GM12878 (cell line): Measurements from ENCODE around the gene GSTO1. TPM values are rescaled to one million over a fixed set of nuclear protein-coding genes. Genes with fewer than 3 reads are reported as not detected.

ENCODE experiments used
- CHD1 ChIP-seq: IDR thresholded peaks from 2 replicates; pipeline ENCODE4 v1.6.1; 2012; ENCODE audit warnings: low read depth, low read length, improper control_type of control experiment
- CHD4 ChIP-seq: fragments of 200-600 bp; sonication (generic); IDR thresholded peaks from 2 replicates; pipeline ENCODE4 v1.6.1; 2016; ENCODE audit warnings: mild to moderate bottlenecking
- CTCF ChIP-seq, 3 experiments: IDR thresholded peaks in 2 of 3; conservative IDR thresholded peaks in 1 of 3; 2 replicates each; pipeline ENCODE4 v1.5.1; 2011; ENCODE audit warnings: low read depth in 3 of 3, low read length in 3 of 3, mild to moderate bottlenecking in 3 of 3, control low read depth in 2 of 3, moderate library complexity in 2 of 3, inconsistent platforms in 1 of 3, mixed read lengths in 1 of 3; ENCODE audit not compliant: control insufficient read depth in 2 of 3, insufficient read depth in 1 of 3; ENCODE audit errors: extremely low read depth in 1 of 3
- DPF2 ChIP-seq: fragments of 450-650 bp; IDR thresholded peaks from 2 replicates; pipeline ENCODE4 v1.6.1; 2017; ENCODE audit warnings: mild to moderate bottlenecking
- ETV6 ChIP-seq, 2 experiments: fragments of 450-650 bp in 1 of 2; IDR thresholded peaks in 1 of 2; conservative IDR thresholded peaks in 1 of 2; 2 replicates each; pipeline ENCODE4 v1.6.1; 2014; ENCODE audit warnings: antibody characterized with exemption in 1 of 2, borderline replicate concordance in 1 of 2, low read depth in 1 of 2, mild to moderate bottlenecking in 1 of 2, moderate library complexity in 1 of 2
- GATAD2B ChIP-seq: fragments of 450-650 bp; conservative IDR thresholded peaks from 2 replicates; pipeline ENCODE4 v1.6.1; 2017; ENCODE audit warnings: low read depth, mild to moderate bottlenecking, moderate library complexity
- KAT2A ChIP-seq: conservative IDR thresholded peaks from 2 replicates; pipeline ENCODE4 v1.6.1; 2011; ENCODE audit warnings: low read depth, low read length; ENCODE audit not compliant: control insufficient read depth
- MXI1 ChIP-seq: fragments of 150-350 bp; IDR thresholded peaks from 2 replicates; pipeline ENCODE4 v1.6.1; 2011; ENCODE audit warnings: low read depth, mild to moderate bottlenecking, inconsistent platforms, low read length, improper control_type of control experiment
- NRF1 ChIP-seq: conservative IDR thresholded peaks from 2 replicates; pipeline ENCODE4 v1.6.1; 2011; ENCODE audit warnings: mild to moderate bottlenecking, low read depth, low read length, improper control_type of control experiment
- PAX5 ChIP-seq: IDR thresholded peaks from 2 replicates; pipeline ENCODE4 v1.6.1; 2011; ENCODE audit warnings: low read depth, low read length, borderline replicate concordance
- PAX8 ChIP-seq: fragments of 450-650 bp; IDR thresholded peaks from 2 replicates; pipeline ENCODE4 v1.6.1; 2017; ENCODE audit warnings: mild to moderate bottlenecking, moderate library complexity
- POU2F2 ChIP-seq: IDR thresholded peaks from 3 replicates; pipeline ENCODE4 v1.6.1; 2011; ENCODE audit warnings: low read depth, mild to moderate bottlenecking, low read length, borderline replicate concordance
- SIN3A ChIP-seq: IDR thresholded peaks from 2 replicates; pipeline ENCODE4 v1.6.1; 2012; ENCODE audit warnings: low read depth, low read length, improper control_type of control experiment
- SMAD1 ChIP-seq: fragments of 450-650 bp; IDR thresholded peaks from 2 replicates; pipeline ENCODE4 v1.6.1; 2018; ENCODE audit warnings: mild to moderate bottlenecking, low read depth; ENCODE audit not compliant: partially characterized antibody
- SMARCA5 ChIP-seq: fragments of 450-650 bp; IDR thresholded peaks from 2 replicates; pipeline ENCODE4 v1.6.1; 2017; ENCODE audit warnings: mild to moderate bottlenecking
- TARDBP ChIP-seq: IDR thresholded peaks from 2 replicates; pipeline ENCODE4 v1.6.1; 2016; ENCODE audit warnings: borderline replicate concordance
- ZNF274 ChIP-seq: IDR thresholded peaks from one replicate; pipeline ENCODE4 v1.8.0; 2011; ENCODE audit not compliant: insufficient read length, insufficient read depth
- ZNF622 ChIP-seq: fragments of 450-650 bp; IDR thresholded peaks from 2 replicates; pipeline ENCODE4 v1.6.1; 2017; ENCODE audit warnings: mild to moderate bottlenecking, inconsistent platforms
- polyA plus RNA-seq, 11 experiments: library from polyadenylated mRNA; depleted of rRNA in 4 of 11; unstranded in 6 of 11; stranded (reverse) in 5 of 11; fragments of >200 nt; fragmentation: Nextera tagmentation in 4 of 11; fragmentation: Illumina TruSeq in 1 of 11; extraction: Ambion mirVana in 4 of 11; extraction: Trizol in 1 of 11; gene quantifications; 1 replicate in 1 of 11; 2 replicates in 10 of 11; pipeline versions ENCODE4 v1.2.1 to v1.2.3, GENCODE V29; 2011 to 2016; ENCODE audit warnings: inconsistent platforms in 2 of 11, missing spikeins in 2 of 11, low read depth in 1 of 11
- total RNA-seq, 4 experiments: library from RNA; depleted of rRNA in 3 of 4; stranded (reverse); fragments of >200 nt in 3 of 4; fragmentation: Illumina TruSeq in 1 of 4; extraction: Trizol in 1 of 4; gene quantifications; 2 replicates each; pipeline versions ENCODE4 v1.2.1 to v1.2.3, GENCODE V29; 2013 to 2021
- TF ChIP-seq, protein P1 (sequence below): fragments of 450-650 bp; formaldehyde crosslinking; IDR thresholded peaks from 2 replicates; pipeline ENCODE4 v1.5.0; 2022; ENCODE audit warnings: mild to moderate bottlenecking, missing genetic modification characterization
- TF ChIP-seq, protein P2 (sequence below): fragments of 450-650 bp; IDR thresholded peaks from 2 replicates; pipeline ENCODE4 v1.6.1; 2014; ENCODE audit warnings: mild to moderate bottlenecking

GSTO1 gene
- total and polyA plus RNA-seq, 10 of the 15 experiments (the other 5 are each of a cell fraction or from before 2014, with no cell fraction given) = 53.1 to 197 (median 112) TPM

GRCh38 chr10:104268713-104269645 is 14.3 kb downstream of the GSTO1 start, which contains the start of gene GSTO2 (continued):
- TF ChIP-seq SMARCA5 (no peak; the same call in 1 of the 2 replicates), ZNF274 (no peak), ZNF622 (no peak), KAT2A (no peak), PAX8 (no peak), SIN3A (peak; percentile 81), CHD4 (no peak), ETV6 (conservative IDR thresholded peaks at IDR 0.05 in 1 of 2, IDR thresholded peaks at IDR 0.05 in 1 of 2; ENCODE audit: borderline replicate concordance in 1 of 2, low read depth in 1 of 2) (no peak), GATAD2B (peak; percentile 69; the same call in 1 of the 2 replicates), CTCF (IDR thresholded peaks at IDR 0.05 in 2 of 3, conservative IDR thresholded peaks at IDR 0.05 in 1 of 3; ENCODE audit: control insufficient read depth in 2 of 3, extremely low read depth in 1 of 3, insufficient read depth in 1 of 3, low read depth in 3 of 3, low read length in 3 of 3) (no peak), DPF2 (0 out of 2 replicates have a peak, but pooled peaks have one; percentile 65), PAX5 (no peak), POU2F2 (peak; percentile 69; the same call in 1 of the 3 replicates), TARDBP (0 out of 2 replicates have a peak, but pooled peaks have one; percentile 24), SMAD1 (no peak), NRF1 (no peak; the same call in 1 of the 2 replicates), MXI1 (peak; percentile 78), CHD1 (0 out of 2 replicates have a peak, but pooled peaks have one; percentile 33)
- TF ChIP-seq, protein P1, sequence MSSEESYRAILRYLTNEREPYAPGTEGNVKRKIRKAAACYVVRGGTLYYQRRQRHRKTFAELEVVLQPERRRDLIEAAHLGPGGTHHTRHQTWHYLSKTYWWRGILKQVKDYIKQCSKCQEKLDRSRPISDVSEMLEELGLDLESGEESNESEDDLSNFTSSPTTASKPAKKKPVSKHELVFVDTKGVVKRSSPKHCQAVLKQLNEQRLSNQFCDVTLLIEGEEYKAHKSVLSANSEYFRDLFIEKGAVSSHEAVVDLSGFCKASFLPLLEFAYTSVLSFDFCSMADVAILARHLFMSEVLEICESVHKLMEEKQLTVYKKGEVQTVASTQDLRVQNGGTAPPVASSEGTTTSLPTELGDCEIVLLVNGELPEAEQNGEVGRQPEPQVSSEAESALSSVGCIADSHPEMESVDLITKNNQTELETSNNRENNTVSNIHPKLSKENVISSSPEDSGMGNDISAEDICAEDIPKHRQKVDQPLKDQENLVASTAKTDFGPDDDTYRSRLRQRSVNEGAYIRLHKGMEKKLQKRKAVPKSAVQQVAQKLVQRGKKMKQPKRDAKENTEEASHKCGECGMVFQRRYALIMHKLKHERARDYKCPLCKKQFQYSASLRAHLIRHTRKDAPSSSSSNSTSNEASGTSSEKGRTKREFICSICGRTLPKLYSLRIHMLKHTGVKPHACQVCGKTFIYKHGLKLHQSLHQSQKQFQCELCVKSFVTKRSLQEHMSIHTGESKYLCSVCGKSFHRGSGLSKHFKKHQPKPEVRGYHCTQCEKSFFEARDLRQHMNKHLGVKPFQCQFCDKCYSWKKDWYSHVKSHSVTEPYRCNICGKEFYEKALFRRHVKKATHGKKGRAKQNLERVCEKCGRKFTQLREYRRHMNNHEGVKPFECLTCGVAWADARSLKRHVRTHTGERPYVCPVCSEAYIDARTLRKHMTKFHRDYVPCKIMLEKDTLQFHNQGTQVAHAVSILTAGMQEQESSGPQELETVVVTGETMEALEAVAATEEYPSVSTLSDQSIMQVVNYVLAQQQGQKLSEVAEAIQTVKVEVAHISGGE (CRISPR knock-in tag) = peak; percentile 67
- TF ChIP-seq, protein P2, sequence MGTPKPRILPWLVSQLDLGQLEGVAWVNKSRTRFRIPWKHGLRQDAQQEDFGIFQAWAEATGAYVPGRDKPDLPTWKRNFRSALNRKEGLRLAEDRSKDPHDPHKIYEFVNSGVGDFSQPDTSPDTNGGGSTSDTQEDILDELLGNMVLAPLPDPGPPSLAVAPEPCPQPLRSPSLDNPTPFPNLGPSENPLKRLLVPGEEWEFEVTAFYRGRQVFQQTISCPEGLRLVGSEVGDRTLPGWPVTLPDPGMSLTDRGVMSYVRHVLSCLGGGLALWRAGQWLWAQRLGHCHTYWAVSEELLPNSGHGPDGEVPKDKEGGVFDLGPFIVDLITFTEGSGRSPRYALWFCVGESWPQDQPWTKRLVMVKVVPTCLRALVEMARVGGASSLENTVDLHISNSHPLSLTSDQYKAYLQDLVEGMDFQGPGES = peak; percentile 79
